ENCODE data around the gene MAD1L1. TPM values are rescaled to one million over a fixed set of nuclear protein-coding genes. Genes with fewer than 3 reads are reported as not detected.

The MAD1L1 gene
- total and polyA plus RNA-seq, 2 of the 4 experiments (the other 2 are of a cell fraction), result 29.0 to 40.9 TPM

DNA sequence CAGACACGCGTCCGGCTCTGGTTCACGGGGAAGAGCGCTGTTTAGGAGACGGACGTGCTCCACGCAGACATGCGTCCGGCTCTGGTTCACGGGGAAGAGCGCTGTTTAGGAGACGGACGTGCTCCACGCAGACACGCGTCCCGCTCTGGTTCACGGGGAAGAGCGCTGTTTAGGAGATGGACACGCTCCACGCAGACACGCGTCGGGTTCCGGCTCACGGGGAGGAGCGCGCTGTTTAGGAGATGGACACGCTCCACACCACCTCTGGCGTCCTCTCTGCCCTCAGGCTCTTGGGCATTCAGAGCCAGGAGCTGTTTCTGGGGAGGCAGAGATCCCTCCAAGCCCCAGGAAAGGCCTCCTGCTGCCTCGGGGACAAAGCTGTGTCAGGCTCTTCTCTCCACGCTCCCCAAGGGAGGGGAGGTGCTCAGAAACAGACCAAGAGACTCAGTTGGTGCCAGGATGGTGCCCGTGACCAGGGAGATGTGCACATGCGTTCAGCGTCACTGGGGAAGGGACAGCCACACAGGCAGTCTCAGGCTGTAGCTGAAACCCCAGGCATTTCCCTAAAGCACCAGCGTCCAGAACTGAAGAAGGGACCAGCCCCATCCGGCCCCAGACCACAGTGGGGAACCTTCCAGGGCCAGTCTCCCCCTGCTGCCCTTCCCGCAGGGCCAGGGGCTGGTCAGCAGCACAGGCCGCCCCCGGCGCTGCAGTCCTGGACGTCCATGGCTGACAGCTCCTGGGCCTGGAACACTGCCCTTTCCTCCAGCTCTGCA is 387.0 kb downstream of the MAD1L1 start:
- dilution Hi-C loops (cut with HindIII; ENCODE audit: low sequenced_read_pairs, unreplicated experiment) (no loop called here), in situ Hi-C loops (cut with MboI; ENCODE audit: low sequenced_read_pairs) (no loop called here), intact Hi-C loops (cut with micrococcal nuclease) (no loop called here)
- Histone ChIP-seq H3K14ac (replicated peaks; ENCODE audit: low read depth, low read length) (no peak overlapping the region), H3K4me3 (ENCODE audit: insufficient read depth, low read depth, low read length) (no peak overlapping the region), H3K23ac (ENCODE audit: low read depth, low read length) (no peak overlapping the region), H4K5ac (ENCODE audit: low read depth, low read length) (no peak overlapping the region), H2BK5ac (ENCODE audit: low read depth, low read length, poor library complexity, severe bottlenecking) (no peak overlapping the region), H2AK5ac (ENCODE audit: low read depth, low read length) (no peak overlapping the region), H2AFZ (replicated peaks; ENCODE audit: low read length, poor library complexity) (no peak overlapping the region), H4K91ac (ENCODE audit: insufficient read depth, low read depth, low read length) (no peak overlapping the region), H3K9me1 (ENCODE audit: insufficient read depth, low read length) (no peaks in the 10 kb centered on the region), H3K56ac (ENCODE audit: extremely low read depth, insufficient read depth, low read length) (no peak overlapping the region), H2BK120ac (ENCODE audit: low read depth, low read length) (no peak overlapping the region), H2BK20ac (ENCODE audit: low read depth, low read length) (no peak overlapping the region), H4K20me1 (ENCODE audit: insufficient read depth, low read length) (no peaks in the 10 kb centered on the region; the same call in 1 of the 2 replicates), H2AK9ac (replicated peaks; ENCODE audit: low read depth, low read length, poor library complexity) (no peak overlapping the region), H3K18ac (ENCODE audit: low read depth, low read length) (no peak overlapping the region), H3K36me3 (ENCODE audit: control insufficient read depth, insufficient read depth, low read length) (no peaks in the 10 kb centered on the region; the same call in 1 of the 2 replicates), H4K8ac (ENCODE audit: low read depth in 2 of 2, low read length in 2 of 2) (no peak overlapping the region), H3K4me2 (ENCODE audit: low read depth, low read length) (no peak overlapping the region), H2BK15ac (ENCODE audit: low read depth, low read length) (no peak overlapping the region), H3K79me1 (ENCODE audit: low read depth in 1 of 2, low read length in 2 of 2) (no peaks in the 10 kb centered on the region), H3K27ac (ENCODE audit: insufficient read depth, low read length) (no peak overlapping the region), H3K27me3 (ENCODE audit: control insufficient read depth, insufficient read depth, low read length) (no peaks in the 10 kb centered on the region), H3K9ac (ENCODE audit: low read depth, low read length) (no peak overlapping the region), H3K4ac (ENCODE audit: low read depth, low read length) (no peak overlapping the region), H3K4me1 (ENCODE audit: control insufficient read depth, insufficient read depth, low read length) (no peaks in the 10 kb centered on the region), H3K9me3 (ENCODE audit: control insufficient read depth, insufficient read depth, low read length) (no peaks in the 10 kb centered on the region)
- no TSS peak for BruUV-seq (replicated peaks)
- no peak for DNase-seq
- WGBS, 2 experiments (ENCODE audit: extremely low coverage in 2 of 2, insufficient read length in 1 of 2), result 83% methylated on average over 13 of the region's 43 CpGs; no CpG with 5 or more reads in 1 of the 2 experiments
- POLR2A ChIA-PET (ENCODE audit: unreplicated experiment), result interaction anchor here (0.5 kb wide), 1 partner anchor 512 kb away, joined by 3 read pairs; no protein-coding TSS in a partner anchor
- ATAC-seq (ENCODE audit: low read depth), result no peak
- CTCF ChIA-PET, result no interaction called here
- no peak for TF ChIP-seq RFX5 (IDR thresholded peaks at IDR 0.05; ENCODE audit: low read depth, low read length)
- TF ChIP-seq BHLHE40 (IDR thresholded peaks at IDR 0.05; ENCODE audit: low read depth, low read length), result no peak
- TF ChIP-seq, protein P1, sequence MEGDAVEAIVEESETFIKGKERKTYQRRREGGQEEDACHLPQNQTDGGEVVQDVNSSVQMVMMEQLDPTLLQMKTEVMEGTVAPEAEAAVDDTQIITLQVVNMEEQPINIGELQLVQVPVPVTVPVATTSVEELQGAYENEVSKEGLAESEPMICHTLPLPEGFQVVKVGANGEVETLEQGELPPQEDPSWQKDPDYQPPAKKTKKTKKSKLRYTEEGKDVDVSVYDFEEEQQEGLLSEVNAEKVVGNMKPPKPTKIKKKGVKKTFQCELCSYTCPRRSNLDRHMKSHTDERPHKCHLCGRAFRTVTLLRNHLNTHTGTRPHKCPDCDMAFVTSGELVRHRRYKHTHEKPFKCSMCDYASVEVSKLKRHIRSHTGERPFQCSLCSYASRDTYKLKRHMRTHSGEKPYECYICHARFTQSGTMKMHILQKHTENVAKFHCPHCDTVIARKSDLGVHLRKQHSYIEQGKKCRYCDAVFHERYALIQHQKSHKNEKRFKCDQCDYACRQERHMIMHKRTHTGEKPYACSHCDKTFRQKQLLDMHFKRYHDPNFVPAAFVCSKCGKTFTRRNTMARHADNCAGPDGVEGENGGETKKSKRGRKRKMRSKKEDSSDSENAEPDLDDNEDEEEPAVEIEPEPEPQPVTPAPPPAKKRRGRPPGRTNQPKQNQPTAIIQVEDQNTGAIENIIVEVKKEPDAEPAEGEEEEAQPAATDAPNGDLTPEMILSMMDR (conservative IDR thresholded peaks at IDR 0.05; ENCODE audit: low read depth, low read length), result no peak
- TF ChIP-seq RCOR1 (IDR thresholded peaks at IDR 0.05; ENCODE audit: insufficient replicate concordance, low read length), result no peak
- no peak for TF ChIP-seq ELK1 (IDR thresholded peaks at IDR 0.05; ENCODE audit: borderline replicate concordance, low read depth, low read length)
- no peak for TF ChIP-seq NFE2L2 (IDR thresholded peaks at IDR 0.05; ENCODE audit: low read depth, low read length)
